Stimulated activated CD8-positive, alpha-beta memory T cell treated with anti-CD3 and anti-CD28 coated beads, Interleukin-12 subunit alpha, Interleukin-12 subunit beta, amount 100 ng/mL, for 4 hours (primary cell): ENCODE measurements around the gene INAFM1.

Experiments used
- DNase-seq: peaks from one replicate; pipeline ENCODE4 v3.0.0-alpha.2; 2020; ENCODE audit warnings: low read depth

Gene INAFM1

DNA sequence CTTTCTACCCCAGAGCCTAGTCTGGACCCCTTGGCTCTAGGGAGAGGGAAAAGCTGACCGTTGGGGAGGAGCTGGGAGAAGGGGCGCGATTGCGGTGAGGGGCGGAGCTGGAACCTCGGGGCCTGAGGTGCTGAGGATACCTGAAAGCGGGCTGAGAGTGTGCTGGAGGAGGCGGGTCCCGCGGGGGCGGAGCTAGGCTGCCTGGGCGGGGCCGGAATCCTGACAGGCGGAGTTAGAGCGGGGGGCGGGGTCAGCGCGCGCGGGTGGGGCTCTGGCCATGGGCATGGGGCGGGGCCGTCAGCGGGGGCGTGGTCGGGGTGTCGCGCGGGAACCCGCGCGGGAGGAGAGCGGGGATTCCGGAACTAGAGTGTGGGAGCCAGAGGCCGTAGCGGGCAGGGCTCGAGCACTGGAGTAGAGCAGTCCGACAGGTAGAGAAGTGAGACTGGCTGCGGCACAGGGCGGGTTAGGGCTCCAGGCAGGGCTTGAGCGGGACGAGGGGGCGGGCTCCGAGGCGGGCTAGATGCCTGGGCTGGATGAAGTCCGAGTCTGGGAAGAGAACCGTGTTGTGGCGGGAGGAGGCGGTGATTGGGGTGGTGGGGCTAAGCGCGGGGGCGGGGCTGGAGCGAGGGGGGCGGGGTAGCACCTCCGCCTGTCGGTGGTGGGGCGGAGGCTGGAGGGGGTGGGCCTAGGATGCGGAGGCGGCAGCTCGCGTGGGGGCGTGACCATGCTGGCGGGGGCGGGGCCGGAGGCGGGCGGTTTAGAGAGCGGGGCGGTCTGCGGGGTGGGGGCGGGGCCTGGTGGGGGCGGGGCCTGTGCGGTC lies at the start of gene INAFM1:
INAFM1 (plus strand) TSS at position 815 of the 820 bp plus-strand sequence. CDS start 35 bp downstream, outside the sequence.
- DNase-seq: peak; percentile 99

DNA sequence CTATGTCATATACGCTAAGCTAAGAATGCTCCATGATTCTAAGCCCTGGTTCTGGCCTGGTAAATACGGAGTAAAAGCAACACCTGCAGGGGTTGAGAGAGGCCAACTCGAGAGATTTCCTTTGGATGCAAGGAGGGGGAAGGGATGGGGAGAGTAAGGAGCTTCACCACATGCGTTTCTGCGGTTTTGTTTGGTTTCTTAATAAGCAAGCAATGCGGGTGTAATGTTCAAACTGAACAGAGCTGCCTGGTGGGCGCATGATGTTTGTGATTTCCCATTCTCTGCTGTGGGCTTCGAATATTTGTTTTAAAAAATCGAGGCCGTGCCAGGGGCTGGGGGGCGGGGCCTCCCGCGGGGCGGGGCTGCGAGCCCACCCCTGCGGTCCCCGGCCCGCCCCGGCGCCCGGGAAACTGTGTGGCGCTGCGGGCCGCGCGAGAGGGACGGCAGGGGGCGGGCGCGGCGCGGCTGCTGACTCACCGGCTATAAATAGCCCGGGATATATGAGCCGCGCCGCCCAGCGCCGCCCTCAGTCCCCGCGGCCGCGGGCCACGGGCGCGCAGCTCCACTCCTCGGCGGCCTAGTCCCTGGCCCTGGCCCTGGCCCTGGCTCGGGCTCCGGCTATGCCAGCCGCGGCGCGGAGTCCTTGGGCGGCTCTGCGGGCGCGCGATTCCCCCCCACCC lies 48.8 kb upstream of the INAFM1 start:
- DNase-seq: peak; percentile 81

- DNase-seq: peak; percentile 32
Observed at GRCh38 chr19:47226426-47227351, 48.0 kb upstream of the INAFM1 start.

GRCh38 chr19:47227352-47228167 lies 47.1 kb upstream of the INAFM1 start:
- peak; percentile 24 for DNase-seq

GRCh38 chr19:47228168-47228936 lies 46.3 kb upstream of the INAFM1 start:
- DNase-seq: peak; percentile 37

DNA sequence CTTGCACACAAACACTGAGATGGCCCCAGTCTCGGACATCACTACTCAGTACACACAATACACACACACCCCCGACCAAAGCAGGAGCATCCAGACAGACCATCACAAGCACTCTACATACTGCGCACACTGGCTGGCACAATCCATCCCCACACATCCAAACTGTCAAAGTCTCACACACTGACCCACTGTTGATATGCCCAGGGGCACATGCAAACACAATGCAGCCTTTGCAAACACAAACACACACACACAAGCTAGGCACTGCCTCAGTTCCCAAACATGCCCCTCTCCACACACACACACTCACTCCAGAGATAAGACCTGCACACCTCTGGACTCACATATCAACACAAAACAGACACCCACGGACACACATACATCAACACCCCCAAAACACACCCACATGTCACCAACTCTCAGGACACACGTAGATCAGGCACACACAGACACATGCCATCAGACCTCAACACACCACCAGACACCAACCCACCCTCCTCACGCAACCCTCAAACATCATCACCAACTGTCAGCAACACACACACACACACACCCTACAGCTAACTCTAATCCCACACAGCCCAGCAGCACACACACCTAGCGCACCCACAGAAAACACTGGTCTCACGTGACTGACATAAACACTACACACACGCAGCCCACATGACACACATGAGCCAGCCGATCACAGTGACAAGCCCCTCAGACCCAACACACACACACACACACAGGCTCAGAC lies 45.6 kb upstream of the INAFM1 start:
- DNase-seq: no peak

GRCh38 chr19:47229676-47230053 lies 45.0 kb upstream of the INAFM1 start:
- no peak for DNase-seq

DNA sequence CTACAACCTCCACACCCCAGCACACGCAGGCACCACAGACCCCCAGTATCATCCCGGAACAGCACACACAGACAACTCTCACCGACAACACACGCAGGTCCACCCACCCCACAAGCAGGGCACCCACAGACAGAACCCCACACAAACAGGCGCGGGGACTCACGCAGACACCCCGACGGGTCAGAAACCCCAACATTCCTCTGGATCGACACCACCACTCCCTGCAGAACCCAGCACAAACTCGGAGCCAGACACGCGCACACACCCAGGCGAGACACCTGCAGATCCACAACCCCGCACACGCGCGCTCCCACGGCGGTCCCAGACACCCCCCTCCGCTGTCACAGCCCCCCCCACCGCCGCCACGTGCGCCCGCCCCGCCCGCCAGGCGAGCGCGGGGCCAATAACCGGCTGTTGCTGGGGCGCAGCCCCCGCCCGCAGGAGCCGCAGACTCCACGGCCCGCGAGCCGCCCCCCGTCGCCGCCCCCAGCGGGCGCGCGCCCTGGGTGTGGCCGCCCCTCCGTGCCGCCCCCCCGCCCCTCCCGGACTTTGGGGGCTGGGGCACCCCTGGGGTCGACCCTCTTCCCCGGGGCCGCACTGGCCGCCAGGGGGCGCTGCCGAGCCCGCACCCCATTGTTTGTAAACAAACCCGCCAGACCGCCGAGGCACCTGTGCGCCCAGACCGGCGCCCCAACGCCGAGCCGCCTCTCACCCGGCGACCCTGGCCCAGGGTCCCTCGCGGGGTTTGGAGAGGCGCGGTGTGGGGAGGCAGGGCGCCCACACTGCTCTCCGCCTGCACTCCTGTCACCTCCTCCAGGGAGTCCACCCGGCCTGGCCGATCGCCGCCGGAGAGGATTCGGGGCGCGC lies 44.4 kb upstream of the INAFM1 start:
- peak; percentile 69 for DNase-seq

- DNase-seq: no peak
Observed at GRCh38 chr19:47230921-47231214, 43.8 kb upstream of the INAFM1 start, which contains the start of gene BBC3. Gene BBC3 (minus strand): TSS chr19:47231199. CDS start chr19:47228431, 2,768 bp downstream.

DNA sequence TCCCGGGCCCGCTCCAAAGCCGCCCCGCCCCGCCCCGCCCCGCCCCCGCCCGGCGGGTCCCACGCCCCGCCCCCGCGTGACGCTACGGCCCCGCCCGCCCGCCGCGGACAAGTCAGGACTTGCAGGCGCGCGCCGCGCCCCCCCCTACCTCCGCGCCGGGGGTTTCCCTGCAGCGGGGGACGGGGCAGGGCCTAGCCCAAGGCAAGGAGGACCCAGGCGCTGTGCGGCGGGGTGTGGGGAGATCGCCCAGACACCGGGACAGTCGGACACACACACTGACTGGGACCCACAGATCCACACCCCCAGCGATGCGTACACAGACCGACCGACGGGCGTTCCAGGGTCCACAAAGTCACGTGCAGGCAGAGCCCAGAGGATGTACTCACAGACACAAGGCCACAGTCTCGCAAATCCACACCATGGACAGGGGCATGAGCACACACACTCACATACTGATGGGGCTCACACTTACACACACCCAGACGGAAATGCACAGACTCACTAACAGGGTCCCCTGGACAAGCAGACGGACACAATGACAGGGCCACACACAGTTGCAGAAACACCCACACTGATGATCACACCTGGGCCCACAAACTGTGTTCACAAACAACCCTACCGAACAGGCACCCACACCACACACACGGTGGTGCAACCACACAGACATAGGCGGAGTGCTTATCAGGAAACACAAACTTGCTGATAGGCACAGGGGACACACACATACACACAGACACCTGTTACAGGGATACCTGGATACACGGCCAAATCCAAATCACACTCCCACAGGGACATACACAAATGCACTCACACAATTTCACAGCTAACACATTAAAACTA lies 43.2 kb upstream of the INAFM1 start:
- DNase-seq: peak; percentile 89

- DNase-seq: no peak
Observed at GRCh38 chr19:47232422-47233211, 42.1 kb upstream of the INAFM1 start.

DNA sequence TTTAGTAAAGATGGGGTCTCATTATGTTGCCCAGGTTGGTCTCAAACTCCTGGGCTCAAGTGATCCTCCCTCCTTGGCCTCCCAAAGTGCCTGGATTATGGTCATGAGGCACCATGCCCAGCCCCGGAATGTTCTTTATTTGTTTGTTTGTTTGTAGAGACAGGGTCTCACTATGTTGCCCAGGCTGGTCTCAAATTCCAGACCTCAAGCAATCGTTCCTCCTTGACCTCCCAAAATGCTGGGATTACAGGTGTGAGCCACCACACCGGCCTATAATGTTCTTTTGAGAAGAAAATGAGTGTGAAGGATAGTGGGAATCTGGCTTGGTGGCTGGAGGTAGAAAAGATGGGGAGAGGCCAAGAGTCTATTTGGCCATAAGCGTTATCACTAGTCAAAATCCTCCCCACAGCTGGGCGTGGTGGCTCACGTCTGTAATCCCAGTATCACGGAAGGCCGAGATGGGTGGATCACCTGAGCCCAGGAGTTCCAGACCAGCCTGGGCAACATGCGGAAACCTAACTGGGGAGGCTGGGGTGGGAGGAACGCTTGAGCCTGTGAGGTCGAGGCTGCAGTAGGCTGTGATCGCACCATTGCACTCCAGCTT lies 38.5 kb upstream of the INAFM1 start:
- DNase-seq: no peak

DNA sequence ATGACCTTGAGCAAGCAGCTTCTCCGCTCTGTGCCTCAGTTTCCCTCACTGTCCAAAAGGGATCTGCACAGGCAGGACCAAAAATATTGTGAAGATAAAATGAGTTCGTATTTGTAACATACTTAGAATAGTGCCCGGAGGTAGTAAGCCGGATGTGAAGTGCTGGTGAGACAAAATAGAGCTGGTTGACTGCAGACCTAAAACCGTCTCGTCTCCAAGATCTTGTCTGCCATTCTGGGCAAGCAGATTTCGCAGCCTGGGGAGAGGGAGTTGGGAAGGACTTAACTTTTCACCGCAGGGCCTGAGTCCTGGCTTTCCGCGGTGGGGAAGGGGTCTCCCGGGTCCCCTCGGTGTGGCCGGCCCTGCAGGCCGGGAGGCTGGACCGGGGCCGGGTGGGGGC lies 35.5 kb upstream of the INAFM1 start:
- no peak for DNase-seq

- DNase-seq: peak; percentile 50
Observed at GRCh38 chr19:47239610-47240296, 34.9 kb upstream of the INAFM1 start.

DNA sequence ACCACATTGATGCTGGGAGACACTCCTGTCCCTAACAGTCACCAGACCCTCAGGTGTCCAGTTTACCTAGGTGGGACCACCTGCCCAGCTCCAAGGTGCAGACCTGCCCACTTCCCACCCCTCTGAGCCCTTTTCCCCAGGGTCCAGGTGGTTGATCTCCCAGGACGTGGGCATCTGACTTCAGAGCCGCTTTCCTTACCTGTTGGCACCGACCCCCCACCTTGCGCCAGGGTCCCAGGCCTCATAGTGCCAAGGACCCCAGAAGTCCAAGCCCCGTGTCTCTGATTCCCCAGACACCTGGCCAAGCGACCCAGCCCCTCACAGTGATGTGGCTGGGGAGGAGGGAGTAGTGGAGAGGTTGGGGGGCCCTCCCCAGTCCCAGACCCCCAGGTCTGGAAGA lies 34.1 kb upstream of the INAFM1 start:
- DNase-seq: no peak
